ENCODE results near the gene GID4. TPM values are rescaled to one million over a fixed set of nuclear protein-coding genes. Genes with fewer than 3 reads are reported as not detected.

The GID4 gene
- total RNA-seq, 1 donor from 2014 or later: 12.2 TPM

- H3K9me3 Mint-ChIP-seq: no peaks in the 10 kb centered on the region
- no peak overlapping the region for H3K27ac Mint-ChIP-seq (ENCODE audit: unreplicated experiment)
- TF ChIP-seq CTCF (conservative IDR thresholded peaks at IDR 0.05): no peak
- no peak for DNase-seq (ENCODE audit: low read depth, low spot score)
- H3K27me3 Mint-ChIP-seq (ENCODE audit: low read depth): no peaks in the 10 kb centered on the region
- H3K4me3 Mint-ChIP-seq: no peak overlapping the region
- H3K4me1 Mint-ChIP-seq: peaks cover 5% of the 10 kb centered on the region
- H3K36me3 Mint-ChIP-seq (ENCODE audit: low read depth): peaks cover 4% of the 10 kb centered on the region
Observed at GRCh38 chr17:18009609-18010420, 29.4 kb upstream of the GID4 start.

DNA sequence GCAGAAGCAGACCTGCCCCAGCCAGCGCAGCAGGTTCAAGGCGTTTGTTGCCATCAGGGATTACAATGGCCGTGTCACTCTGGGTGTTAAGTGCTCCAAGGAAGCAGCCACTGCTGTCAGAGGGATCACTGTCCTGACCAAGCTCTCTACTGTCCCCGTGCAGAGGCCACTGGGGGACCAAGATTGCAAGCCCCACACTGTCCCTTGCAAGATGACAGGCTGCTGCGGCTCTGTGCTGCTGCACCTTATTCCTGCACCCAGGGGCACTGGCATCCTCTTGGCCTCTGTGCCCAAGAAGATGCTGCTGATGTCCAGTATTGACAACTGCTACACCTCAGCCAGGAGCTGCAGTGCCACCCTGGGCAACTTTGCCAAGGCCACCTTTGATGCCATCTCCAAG is 27.9 kb upstream of the GID4 start:
- Mint-ChIP-seq H3K4me3 (no peak overlapping the region), H3K36me3 (ENCODE audit: low read depth) (peaks cover 4% of the 10 kb centered on the region), H3K27ac (ENCODE audit: unreplicated experiment) (no peak overlapping the region), H3K4me1 (peaks cover 3% of the 10 kb centered on the region), H3K27me3 (ENCODE audit: low read depth) (no peaks in the 10 kb centered on the region), H3K9me3 (no peaks in the 10 kb centered on the region)
- no peak for TF ChIP-seq CTCF (conservative IDR thresholded peaks at IDR 0.05)
- no peak for DNase-seq (ENCODE audit: low read depth, low spot score)

GRCh38 chr17:18014006-18014405 is 25.2 kb upstream of the GID4 start:
- Mint-ChIP-seq H3K27me3 (ENCODE audit: low read depth) (no peaks in the 10 kb centered on the region), H3K4me1 (no peaks in the 10 kb centered on the region), H3K27ac (ENCODE audit: unreplicated experiment) (no peak overlapping the region), H3K9me3 (no peaks in the 10 kb centered on the region), H3K36me3 (ENCODE audit: low read depth) (peaks cover 4% of the 10 kb centered on the region), H3K4me3 (no peak overlapping the region)
- no peak for DNase-seq (ENCODE audit: low read depth, low spot score)
- no peak for TF ChIP-seq CTCF (conservative IDR thresholded peaks at IDR 0.05)

- Mint-ChIP-seq H3K36me3 (ENCODE audit: low read depth) (no peaks in the 10 kb centered on the region), H3K27me3 (ENCODE audit: low read depth) (no peaks in the 10 kb centered on the region), H3K4me1 (no peaks in the 10 kb centered on the region), H3K27ac (ENCODE audit: unreplicated experiment) (peak overlapping the region; percentile 50), H3K9me3 (no peaks in the 10 kb centered on the region), H3K4me3 (no peak overlapping the region)
- no peak for TF ChIP-seq CTCF (conservative IDR thresholded peaks at IDR 0.05)
- DNase-seq (ENCODE audit: low read depth, low spot score): no peak
Observed at GRCh38 chr17:18015593-18015992, 23.6 kb upstream of the GID4 start.

DNA sequence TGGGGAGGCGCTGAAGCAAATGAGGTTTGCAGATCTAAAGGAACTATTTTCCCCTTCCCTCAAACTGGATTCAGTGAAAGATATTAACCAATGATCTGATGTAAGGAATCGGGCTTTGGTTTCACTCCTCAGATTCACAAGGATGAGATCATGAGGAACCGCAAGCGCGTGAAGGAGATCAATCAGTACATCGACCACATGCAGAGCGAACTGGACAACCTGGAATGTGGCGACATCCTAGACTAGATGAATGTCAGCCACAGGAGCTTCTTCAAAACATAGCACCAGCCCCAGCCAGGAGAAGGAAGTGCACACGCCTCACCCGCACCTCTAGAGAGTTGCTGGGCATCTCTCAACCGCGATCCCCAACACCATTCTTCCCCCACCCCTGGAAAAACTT is 22.8 kb upstream of the GID4 start:
- Mint-ChIP-seq H3K27me3 (ENCODE audit: low read depth) (no peaks in the 10 kb centered on the region), H3K4me1 (no peaks in the 10 kb centered on the region), H3K9me3 (no peaks in the 10 kb centered on the region), H3K36me3 (ENCODE audit: low read depth) (no peaks in the 10 kb centered on the region), H3K4me3 (no peak overlapping the region), H3K27ac (ENCODE audit: unreplicated experiment) (no peak overlapping the region)
- TF ChIP-seq CTCF (conservative IDR thresholded peaks at IDR 0.05): no peak
- no peak for DNase-seq (ENCODE audit: low read depth, low spot score)
